Measurements from ENCODE around the gene PLA2R1. TPM values are rescaled to one million over a fixed set of nuclear protein-coding genes. Genes with fewer than 3 reads are reported as not detected.
A peak's percentile ranks its signal among the peaks of the same experiment; 100 is the strongest.

PLA2R1 gene
- polyA plus RNA-seq, 1 of the 3 experiments (the other 2 are of a cell fraction) = not detected

GRCh38 chr2:159996792-159997546 is 65.4 kb downstream of the PLA2R1 start:
- TF ChIP-seq EZH2phosphoT487 (IDR thresholded peaks at IDR 0.05; ENCODE audit: borderline replicate concordance, low read depth) = no peak
- TF ChIP-seq CTCF (IDR thresholded peaks at IDR 0.05) = peak; percentile 20; the same call in 1 of the 2 replicates
- Histone ChIP-seq H3K4me1 (ENCODE audit: control insufficient read depth in 1 of 2, insufficient read depth in 2 of 2, low read depth in 1 of 2, low read length in 1 of 2) (no peaks in the 10 kb centered on the region; a peak in 1 of 4 replicates), H3K9me3 (no peaks in the 10 kb centered on the region), H3K27ac (ENCODE audit: low read depth in 2 of 2, low read length in 1 of 2) (peak overlapping the region in 1 of 2 experiments; percentile 68; a peak in 2 of 4 replicates), H3K27me3 (ENCODE audit: insufficient read depth) (no peaks in the 10 kb centered on the region), H3K4me3 (ENCODE audit: low read depth in 2 of 2, low read length in 1 of 2) (no peak overlapping the region), H3K9me2 (no peaks in the 10 kb centered on the region), H3K9ac (no peak overlapping the region), H2AFZ (ENCODE audit: low read depth) (no peak overlapping the region), H3F3A (replicated peaks; ENCODE audit: insufficient read depth) (no peaks in the 10 kb centered on the region), H3K36me3 (replicated peaks in 1 of 2; ENCODE audit: control insufficient read depth in 1 of 2, insufficient read depth in 2 of 2, low read length in 1 of 2) (no peaks in the 10 kb centered on the region), H3K79me2 (ENCODE audit: insufficient read depth) (no peaks in the 10 kb centered on the region), H4K20me1 (ENCODE audit: insufficient read depth) (no peaks in the 10 kb centered on the region), H3K4me2 (no peak overlapping the region)
- ChIA-PET CTCF (interaction anchor here (1.2 kb wide), 1 partner anchor 29 kb away, joined by 3 read pairs; no protein-coding TSS in a partner anchor), POLR2A (no interaction called here)
- DNase-seq = no peak
- WGBS (ENCODE audit: low lambda C conversion rate) = 82% methylated on average over 3 of the region's 3 CpGs

- ChIA-PET POLR2A (no interaction called here), CTCF (interaction anchor here (0.6 to 1.0 kb wide), 2 partner anchors 15 to 19 kb away, joined by 3 to 4 read pairs; no protein-coding TSS in a partner anchor)
- no peaks in the 10 kb centered on the region for H3F3A ChIP-seq (replicated peaks; ENCODE audit: insufficient read depth)
- H2AFZ ChIP-seq (ENCODE audit: low read depth) = no peak overlapping the region
- no peaks in the 10 kb centered on the region for H3K36me3 ChIP-seq (replicated peaks in 1 of 2; ENCODE audit: control insufficient read depth in 1 of 2, insufficient read depth in 2 of 2, low read length in 1 of 2)
- H3K4me2 ChIP-seq = no peak overlapping the region
- H3K27ac ChIP-seq (ENCODE audit: low read depth in 2 of 2, low read length in 1 of 2) = no peak overlapping the region
- H3K4me1 ChIP-seq (ENCODE audit: control insufficient read depth in 1 of 2, insufficient read depth in 2 of 2, low read depth in 1 of 2, low read length in 1 of 2) = no peaks in the 10 kb centered on the region; a peak in 1 of 4 replicates
- H3K27me3 ChIP-seq (ENCODE audit: insufficient read depth) = no peaks in the 10 kb centered on the region
- DNase-seq = no peak
- TF ChIP-seq SIN3A (IDR thresholded peaks at IDR 0.05; ENCODE audit: borderline replicate concordance, low read depth, low read length) = no peak
- no peak for TF ChIP-seq IRF3 (IDR thresholded peaks at IDR 0.05; ENCODE audit: low read depth, low read length)
- no peak for TF ChIP-seq GATA2 (CRISPR knock-in tag; IDR thresholded peaks at IDR 0.05)
- TF ChIP-seq CTCF (IDR thresholded peaks at IDR 0.05) = no peak
- TF ChIP-seq MAX (IDR thresholded peaks at IDR 0.05; ENCODE audit: low read depth) = no peak
- TF ChIP-seq EP300 (IDR thresholded peaks at IDR 0.05; ENCODE audit: borderline replicate concordance in 1 of 2, low read depth in 1 of 2, low read length in 1 of 2) = no peak
- TF ChIP-seq ZBTB33 (IDR thresholded peaks at IDR 0.05; ENCODE audit: borderline replicate concordance, low read depth) = no peak
- TF ChIP-seq RAD21 (IDR thresholded peaks at IDR 0.05; ENCODE audit: low read length) = no peak
- no peaks in the 10 kb centered on the region for H3K9me2 ChIP-seq
- no peaks in the 10 kb centered on the region for H3K9me3 ChIP-seq
- H3K4me3 ChIP-seq (ENCODE audit: low read depth in 2 of 2, low read length in 1 of 2) = no peak overlapping the region
- no peak overlapping the region for H3K9ac ChIP-seq
- 64% methylated on average over 2 of the region's 2 CpGs for WGBS (ENCODE audit: low lambda C conversion rate)
- H4K20me1 ChIP-seq (ENCODE audit: insufficient read depth) = no peaks in the 10 kb centered on the region
- no peaks in the 10 kb centered on the region for H3K79me2 ChIP-seq (ENCODE audit: insufficient read depth)
Observed at GRCh38 chr2:159995038-159995437, 67.4 kb downstream of the PLA2R1 start.

All from SK-N-SH (cell line).